Neuron (in vitro differentiated cells): Measurements from ENCODE around the gene ANXA9.

Source experiments
- H2AFZ ChIP-seq: one replicate; pipeline ENCODE4 v1.6.1; 2013; ENCODE audit warnings: low read depth, mild to moderate bottlenecking, inconsistent platforms, low read length, moderate library complexity
- H3K27me3 ChIP-seq: one replicate; pipeline ENCODE4 v1.6.1; 2013; ENCODE audit warnings: low read length; ENCODE audit not compliant: insufficient read depth
- H3K36me3 ChIP-seq: one replicate; pipeline ENCODE4 v1.6.1; 2013; ENCODE audit warnings: low read length; ENCODE audit not compliant: insufficient read depth
- H3K4me1 ChIP-seq: one replicate; pipeline ENCODE4 v1.6.1; 2013; ENCODE audit warnings: low read length; ENCODE audit not compliant: insufficient read depth
- H3K4me3 ChIP-seq: 2 replicates; pipeline ENCODE4 v1.5.1; 2013; ENCODE audit warnings: mild to moderate bottlenecking, low read length, moderate library complexity
- H3K9me3 ChIP-seq: one replicate; pipeline ENCODE4 v1.6.1; 2013; ENCODE audit warnings: low read length

The ANXA9 gene

GRCh38 chr1:150981177-150981804 is 801 bp upstream of the ANXA9 start:
- no peak overlapping the region for H2AFZ ChIP-seq
- no peak overlapping the region for H3K4me3 ChIP-seq
- no peaks in the 10 kb centered on the region for H3K36me3 ChIP-seq
- H3K4me1 ChIP-seq, result no peaks in the 10 kb centered on the region
- no peaks in the 10 kb centered on the region for H3K27me3 ChIP-seq
- no peaks in the 10 kb centered on the region for H3K9me3 ChIP-seq

GRCh38 chr1:150985179-150985825 is 3.2 kb downstream of the ANXA9 start:
- Histone ChIP-seq H3K36me3 (no peaks in the 10 kb centered on the region), H3K27me3 (no peaks in the 10 kb centered on the region), H3K4me3 (no peak overlapping the region), H3K4me1 (no peaks in the 10 kb centered on the region), H3K9me3 (no peaks in the 10 kb centered on the region), H2AFZ (no peak overlapping the region)

- Histone ChIP-seq H2AFZ (no peak overlapping the region), H3K9me3 (no peaks in the 10 kb centered on the region), H3K27me3 (no peaks in the 10 kb centered on the region), H3K4me3 (no peak overlapping the region), H3K36me3 (no peaks in the 10 kb centered on the region), H3K4me1 (no peaks in the 10 kb centered on the region)
Measured at GRCh38 chr1:150987924-150988323, 5.8 kb downstream of the ANXA9 start.

- H3K4me3 ChIP-seq, result no peak overlapping the region
- H3K36me3 ChIP-seq, result peaks cover 10% of the 10 kb centered on the region
- no peaks in the 10 kb centered on the region for H3K9me3 ChIP-seq
- no peaks in the 10 kb centered on the region for H3K4me1 ChIP-seq
- no peaks in the 10 kb centered on the region for H3K27me3 ChIP-seq
- no peak overlapping the region for H2AFZ ChIP-seq
Measured at GRCh38 chr1:150992626-150993025, 10.5 kb downstream of the ANXA9 start.

GRCh38 chr1:150994248-150994647 is 12.2 kb downstream of the ANXA9 start:
- H3K27me3 ChIP-seq, result no peaks in the 10 kb centered on the region
- no peaks in the 10 kb centered on the region for H3K9me3 ChIP-seq
- no peak overlapping the region for H3K4me3 ChIP-seq
- no peaks in the 10 kb centered on the region for H3K4me1 ChIP-seq
- H2AFZ ChIP-seq, result no peak overlapping the region
- H3K36me3 ChIP-seq, result peaks cover 20% of the 10 kb centered on the region

- Histone ChIP-seq H3K9me3 (no peaks in the 10 kb centered on the region), H2AFZ (no peak overlapping the region), H3K4me1 (no peaks in the 10 kb centered on the region), H3K36me3 (peaks cover 25% of the 10 kb centered on the region), H3K4me3 (no peak overlapping the region), H3K27me3 (no peaks in the 10 kb centered on the region)
Measured at GRCh38 chr1:150995460-150995859, 13.4 kb downstream of the ANXA9 start.

- Histone ChIP-seq H3K36me3 (peaks cover 25% of the 10 kb centered on the region), H2AFZ (no peak overlapping the region), H3K27me3 (no peaks in the 10 kb centered on the region), H3K9me3 (no peaks in the 10 kb centered on the region), H3K4me3 (no peak overlapping the region), H3K4me1 (no peaks in the 10 kb centered on the region)
Measured at GRCh38 chr1:150995896-150996295, 13.8 kb downstream of the ANXA9 start.

- no peaks in the 10 kb centered on the region for H3K4me1 ChIP-seq
- no peaks in the 10 kb centered on the region for H3K27me3 ChIP-seq
- H2AFZ ChIP-seq, result no peak overlapping the region
- no peaks in the 10 kb centered on the region for H3K9me3 ChIP-seq
- H3K36me3 ChIP-seq, result peaks cover 30% of the 10 kb centered on the region
- H3K4me3 ChIP-seq, result no peak overlapping the region
Measured at GRCh38 chr1:150997126-150997872, 15.2 kb downstream of the ANXA9 start.

DNA sequence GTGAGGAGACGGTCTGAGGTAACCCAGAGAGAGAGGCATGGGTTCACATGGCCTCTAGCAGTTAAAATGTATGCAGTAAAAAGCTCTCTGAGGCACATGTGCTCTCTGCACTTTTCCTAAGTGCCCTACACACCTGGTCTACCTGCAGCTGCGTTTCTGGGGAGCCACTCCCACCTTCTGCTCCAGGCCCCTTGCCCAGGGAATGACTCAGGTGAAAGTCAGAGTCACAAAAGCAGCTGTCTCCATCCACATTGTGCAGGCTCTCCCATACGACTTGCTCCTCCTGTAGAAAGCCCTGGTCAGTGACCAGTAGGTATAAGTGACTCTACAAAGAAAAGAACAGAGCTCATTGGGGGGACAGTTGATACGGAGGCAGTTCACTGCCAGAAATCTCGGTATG is 15.9 kb downstream of the ANXA9 start:
- no peaks in the 10 kb centered on the region for H3K9me3 ChIP-seq
- H3K27me3 ChIP-seq, result no peaks in the 10 kb centered on the region
- H3K4me3 ChIP-seq, result no peak overlapping the region
- no peaks in the 10 kb centered on the region for H3K4me1 ChIP-seq
- peaks cover 30% of the 10 kb centered on the region for H3K36me3 ChIP-seq
- no peak overlapping the region for H2AFZ ChIP-seq

DNA sequence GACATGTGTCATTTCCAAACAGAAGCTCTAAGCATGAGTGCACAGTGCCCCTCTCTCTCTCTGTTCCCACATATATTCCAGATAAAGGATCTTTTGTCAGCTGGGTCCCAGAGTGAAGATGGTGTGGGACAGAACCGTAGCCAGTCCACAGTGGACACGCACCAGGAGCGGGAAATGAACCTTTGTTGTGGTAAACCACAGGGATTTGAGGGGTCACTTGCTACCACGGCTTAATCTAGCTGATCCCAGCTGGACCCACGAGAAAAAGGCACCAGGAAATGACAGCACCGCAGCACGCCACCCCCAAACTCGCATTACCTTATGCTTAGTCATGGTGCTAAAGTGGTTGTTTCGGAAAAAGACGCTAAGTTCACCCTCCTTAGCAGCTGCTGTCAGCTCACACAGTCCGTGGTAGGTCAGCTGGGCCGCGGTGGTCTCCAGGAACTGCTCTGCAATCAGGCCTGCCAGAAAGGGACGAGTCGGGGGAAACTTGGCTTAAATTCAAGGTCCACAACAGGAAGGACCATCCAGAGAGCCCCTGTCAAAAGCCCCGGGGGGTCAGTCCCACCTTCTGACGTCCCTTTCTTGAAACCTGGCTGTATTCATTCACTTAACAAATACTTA is 17.1 kb downstream of the ANXA9 start:
- peaks cover 30% of the 10 kb centered on the region for H3K36me3 ChIP-seq
- no peak overlapping the region for H2AFZ ChIP-seq
- H3K9me3 ChIP-seq, result no peaks in the 10 kb centered on the region
- no peak overlapping the region for H3K4me3 ChIP-seq
- no peaks in the 10 kb centered on the region for H3K27me3 ChIP-seq
- H3K4me1 ChIP-seq, result no peaks in the 10 kb centered on the region

- peaks cover 5% of the 10 kb centered on the region for H3K4me1 ChIP-seq
- H3K9me3 ChIP-seq, result no peaks in the 10 kb centered on the region
- H3K27me3 ChIP-seq, result no peaks in the 10 kb centered on the region
- H2AFZ ChIP-seq, result no peak overlapping the region
- peaks cover 30% of the 10 kb centered on the region for H3K36me3 ChIP-seq
- no peak overlapping the region for H3K4me3 ChIP-seq
Measured at GRCh38 chr1:150999926-151000325, 17.8 kb downstream of the ANXA9 start.

DNA sequence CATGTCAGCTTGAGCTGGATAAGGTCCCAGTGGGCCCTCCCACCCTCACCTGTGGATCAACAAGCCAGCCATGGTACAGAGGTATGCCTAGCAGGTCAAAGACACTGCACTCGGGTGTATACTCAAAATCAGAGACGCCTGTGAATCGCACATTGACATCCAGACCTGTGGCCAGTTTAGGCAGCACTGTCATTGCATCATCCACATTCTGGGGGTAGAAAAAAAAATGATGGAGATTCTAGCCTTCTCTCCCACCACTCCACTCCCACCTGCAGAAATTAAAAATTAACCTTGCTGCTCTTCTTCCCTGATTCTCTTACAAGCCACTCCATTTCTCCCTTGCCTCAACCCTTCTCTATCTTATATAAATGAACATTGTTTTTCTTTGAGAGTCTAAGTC is 18.3 kb downstream of the ANXA9 start:
- Histone ChIP-seq H3K9me3 (no peaks in the 10 kb centered on the region), H3K27me3 (no peaks in the 10 kb centered on the region), H3K4me1 (peaks cover 7% of the 10 kb centered on the region), H3K4me3 (no peak overlapping the region), H2AFZ (no peak overlapping the region), H3K36me3 (peaks cover 30% of the 10 kb centered on the region)

DNA sequence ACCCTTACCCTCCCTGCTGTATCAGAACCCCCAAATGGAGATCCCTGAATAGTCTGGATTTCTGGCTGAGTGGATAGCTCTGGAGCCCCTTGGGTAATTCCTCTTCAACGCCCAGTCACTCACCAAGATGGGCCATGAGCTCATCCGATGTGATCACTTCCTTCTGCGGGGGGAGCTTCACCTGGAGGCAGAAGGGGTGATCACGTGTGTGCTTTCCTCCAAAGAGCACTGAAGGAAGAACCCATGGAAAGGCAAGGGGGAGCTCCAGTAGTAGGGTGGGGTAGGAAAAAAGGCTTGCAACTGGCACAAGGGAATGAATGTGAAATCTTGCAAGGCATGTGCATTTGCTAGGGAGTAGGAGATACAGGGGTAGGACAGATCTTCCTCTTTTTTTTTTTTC is 19.5 kb downstream of the ANXA9 start:
- H2AFZ ChIP-seq, result no peak overlapping the region
- no peaks in the 10 kb centered on the region for H3K27me3 ChIP-seq
- peaks cover 30% of the 10 kb centered on the region for H3K36me3 ChIP-seq

More for the DNA sequence above, 19.5 kb downstream of the ANXA9 start:
- Histone ChIP-seq H3K4me1 (peaks cover 16% of the 10 kb centered on the region), H3K4me3 (no peak overlapping the region), H3K9me3 (no peaks in the 10 kb centered on the region)
